Embryonic facial prominence (tissue), 1 donor: ENCODE results near the gene CCSER2.
"Not testable (repeated sequence)": the region's sequence is repeated elsewhere in the genome, so short reads cannot be mapped to it uniquely, and the experiment has no call there.

Experiments
- DNase-seq: peaks from one replicate; pipeline ENCODE4 v3.0.0-alpha.2; 2016; ENCODE audit errors: extremely low spot score

Gene CCSER2

GRCh38 chr10:84344526-84344925 lies 16.1 kb downstream of the CCSER2 start:
- no peak for DNase-seq

- not testable (repeated sequence) for DNase-seq
Measured at GRCh38 chr10:84347575-84348002, 19.2 kb downstream of the CCSER2 start.

GRCh38 chr10:84348447-84348846 lies 20.1 kb downstream of the CCSER2 start:
- no peak for DNase-seq

- no peak for DNase-seq
Measured at GRCh38 chr10:84348860-84349259, 20.5 kb downstream of the CCSER2 start.

- no peak for DNase-seq
Measured at GRCh38 chr10:84352251-84352842, 24.0 kb downstream of the CCSER2 start.

GRCh38 chr10:84353052-84353803 lies 24.8 kb downstream of the CCSER2 start:
- DNase-seq = no peak

GRCh38 chr10:84354623-84355022 lies 26.2 kb downstream of the CCSER2 start:
- no peak for DNase-seq

- DNase-seq = no peak
Measured at GRCh38 chr10:84355106-84355505, 26.7 kb downstream of the CCSER2 start.

GRCh38 chr10:84356928-84357327 lies 28.5 kb downstream of the CCSER2 start:
- no peak for DNase-seq

- no peak for DNase-seq
Measured at GRCh38 chr10:84358743-84359142, 30.4 kb downstream of the CCSER2 start.

GRCh38 chr10:84360637-84361365 lies 32.4 kb downstream of the CCSER2 start:
- no peak for DNase-seq

- no peak for DNase-seq
Measured at GRCh38 chr10:84365335-84365881, 37.0 kb downstream of the CCSER2 start.

GRCh38 chr10:84366041-84366440 lies 37.7 kb downstream of the CCSER2 start:
- DNase-seq = no peak

- no peak for DNase-seq
Measured at GRCh38 chr10:84367256-84367655, 38.9 kb downstream of the CCSER2 start.

GRCh38 chr10:84368828-84369227 lies 40.4 kb downstream of the CCSER2 start:
- DNase-seq = no peak

- DNase-seq = no peak
Measured at GRCh38 chr10:84370283-84370682, 41.9 kb downstream of the CCSER2 start.

GRCh38 chr10:84371944-84372343 lies 43.6 kb downstream of the CCSER2 start:
- DNase-seq = no peak

GRCh38 chr10:84373000-84373399 lies 44.6 kb downstream of the CCSER2 start:
- DNase-seq = no peak

GRCh38 chr10:84374455-84374854 lies 46.1 kb downstream of the CCSER2 start:
- DNase-seq = no peak

GRCh38 chr10:84375011-84375410 lies 46.6 kb downstream of the CCSER2 start:
- DNase-seq = no peak

- DNase-seq = no peak
Measured at GRCh38 chr10:84375881-84376280, 47.5 kb downstream of the CCSER2 start.

GRCh38 chr10:84388148-84388547 lies 59.8 kb downstream of the CCSER2 start:
- DNase-seq = no peak

- no peak for DNase-seq
Measured at GRCh38 chr10:84390364-84390763, 62.0 kb downstream of the CCSER2 start.
